Heart left ventricle (tissue), 16 donors: ENCODE results near the gene XIAP. TPM values are rescaled to one million over a fixed set of nuclear protein-coding genes. Genes with fewer than 3 reads are reported as not detected.
A peak's percentile ranks its signal among the peaks of the same experiment; 100 is the strongest.

ENCODE experiments used
- ATAC-seq, 4 donors: fragments of 200-7000 bp; cut with Tn5 transposase; one replicate each; pipeline ENCODE4 v1.9.1; 2020 to 2022; ENCODE audit warnings: moderate library complexity in 4 of 4, mild to moderate bottlenecking in 3 of 4, moderate number of reproducible peaks in 1 of 4
- DNase-seq, 5 donors: peaks; one replicate each; pipeline ENCODE4 v3.0.0-alpha.2; 2020
- H3K27ac ChIP-seq, 12 donors: fragments of 200-600 bp; sonication (generic) in 4 of 12; one replicate each; pipeline versions ENCODE4 v1.5.0 to v1.8.0; 2016 to 2022; ENCODE audit warnings: mild to moderate bottlenecking in 2 of 12
- H3K27me3 ChIP-seq, 9 donors: fragments of 200-600 bp; sonication (generic) in 2 of 9; one replicate each; pipeline versions ENCODE4 v1.5.1 to v1.8.0; 2016 to 2022; ENCODE audit warnings: mild to moderate bottlenecking in 3 of 9
- H3K36me3 ChIP-seq, 9 donors: fragments of 200-600 bp; sonication (generic) in 2 of 9; one replicate each; pipeline versions ENCODE4 v1.5.0 to v1.8.0; 2018 to 2022; ENCODE audit warnings: mild to moderate bottlenecking in 2 of 9
- H3K4me1 ChIP-seq, 12 donors: fragments of 200-600 bp; sonication (generic) in 4 of 12; one replicate each; pipeline versions ENCODE4 v1.5.0 to v1.8.0; 2016 to 2022; ENCODE audit warnings: mild to moderate bottlenecking in 3 of 12
- H3K4me3 ChIP-seq, 12 donors: fragments of 200-600 bp; sonication (generic) in 4 of 12; one replicate each; pipeline versions ENCODE4 v1.5.0 to v1.8.0; 2017 to 2022; ENCODE audit warnings: mild to moderate bottlenecking in 9 of 12, moderate library complexity in 4 of 12
- H3K9me3 ChIP-seq, 12 donors: fragments of 200-600 bp; sonication (generic) in 4 of 12; one replicate each; pipeline versions ENCODE4 v1.5.0 to v1.8.0; 2016 to 2022; ENCODE audit warnings: mild to moderate bottlenecking in 1 of 12
- POLR2A ChIP-seq, 2 donors: fragments of 450-650 bp; IDR thresholded peaks; one replicate each; pipeline ENCODE4 v1.6.1; 2017; ENCODE audit warnings: antibody characterized with exemption in 2 of 2, mild to moderate bottlenecking in 2 of 2, moderate library complexity in 2 of 2
- WGBS, 4 donors: extraction: QIAGEN DNeasy Blood & Tissue Kit in 2 of 4; methylation state at CpG; one replicate each; pipeline versions ENCODE4 v1.1.5 to v1.1.7; 2013 to 2018; 5-methylcytosine and 5-hydroxymethylcytosine counted together
- intact Hi-C, 10 donors: fragments of 100-400 bp; cut with DNase I; formaldehyde crosslinking; loops; one replicate each; pipeline versions ENCODE4 v1.11.1 to v1.14.2; 2022
- polyA plus RNA-seq, 2 donors: library from polyadenylated mRNA; stranded (reverse); fragments of 200-250 nt; gene quantifications; one replicate each; pipeline ENCODE4 v1.2.3, GENCODE V29; 2013
- total RNA-seq, 9 donors: library from RNA; depleted of rRNA in 2 of 9; stranded (reverse); fragments of >200 nt in 2 of 9; fragmentation: NEBNext Ultra II Directional in 3 of 9; extraction: Animal tissue kit (Norgen Biotek cat#: 25700) in 3 of 9; gene quantifications; one replicate each; pipeline versions ENCODE4 v1.1.0 to v1.2.4, GENCODE V29; 2016 to 2023
- TF ChIP-seq, protein P1 (sequence below), 12 donors: fragments of 200-600 bp; sonication (generic) in 4 of 12; IDR thresholded peaks; one replicate each; pipeline versions ENCODE4 v1.5.0 to v1.8.0; 2018 to 2022; ENCODE audit warnings: antibody characterized with exemption in 12 of 12, mild to moderate bottlenecking in 5 of 12
- donor health status: ischemic (EF 13 %, LVEDD 7.1; RV severe dilation, severe dysfunction).
- donor health status: healthy with polysubstance abuse.
- donor health status: DM: no; HTN: yes; CAD: no.
- donor health status: DM: no; HTN: no; CAD: no.
- donor health status: ischemic (EF 25% LVEDD 6.9; RV normal size, moderate dysfunction).
- donor health status: ischemic (EF 25% LVEDD 5.7; RV mildly dilated, moderate dysfunction).
- donor health status: healthy.
- donor health status: DM: yes; HTN: yes; CAD: no.
- donor health status: ischemic (EF 35%, LVEDD 5.7; RV mildly dilated, moderate dysfunction).
- donor health status: nonischemic (EF 11% LVEDD 7.7; RV severe dilation, severe dysfunction).
- donor health status: DM: yes; HTN: yes; CAD: no.
- donor health status: PGD.
- donor health status: ischemic (EF 29% LVEDD 5.4; RV normal size, mild dysfunction).
- donor health status: nonischemic (EF 23%, LVEDD 6.1; RV moderate dilation, normal function).

Gene XIAP
- total and polyA plus RNA-seq, 11 donors, result 6.8 to 44.3 (median 23.9) TPM

DNA sequence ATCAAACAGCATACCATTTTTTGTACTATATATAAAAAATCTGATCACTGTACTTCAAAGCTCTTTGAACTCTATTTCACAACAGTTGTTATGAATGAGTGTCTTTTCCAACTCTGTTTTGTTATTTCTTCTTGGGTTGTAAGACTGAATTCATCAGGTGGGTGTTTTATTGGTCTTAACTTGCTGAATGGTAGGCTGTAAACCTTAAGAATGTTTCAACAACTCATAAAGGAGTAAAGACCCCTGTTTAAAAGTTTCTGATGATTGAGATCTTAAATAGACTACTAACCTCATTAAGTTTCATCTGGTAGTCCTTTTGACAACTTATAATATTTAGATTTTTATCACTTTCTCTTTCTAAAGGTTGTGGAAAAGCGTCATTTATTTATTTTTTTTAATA lies 83.2 kb downstream of the XIAP start:
- DNase-seq (no peak), ATAC-seq (no peak)
- Histone ChIP-seq H3K36me3 (no peaks in the 10 kb centered on the region), H3K4me3 (no peak overlapping the region), H3K27me3 (no peaks in the 10 kb centered on the region), H3K9me3 (no peaks in the 10 kb centered on the region), H3K27ac (no peak overlapping the region), H3K4me1 (no peaks in the 10 kb centered on the region)
- TF ChIP-seq, protein P1, sequence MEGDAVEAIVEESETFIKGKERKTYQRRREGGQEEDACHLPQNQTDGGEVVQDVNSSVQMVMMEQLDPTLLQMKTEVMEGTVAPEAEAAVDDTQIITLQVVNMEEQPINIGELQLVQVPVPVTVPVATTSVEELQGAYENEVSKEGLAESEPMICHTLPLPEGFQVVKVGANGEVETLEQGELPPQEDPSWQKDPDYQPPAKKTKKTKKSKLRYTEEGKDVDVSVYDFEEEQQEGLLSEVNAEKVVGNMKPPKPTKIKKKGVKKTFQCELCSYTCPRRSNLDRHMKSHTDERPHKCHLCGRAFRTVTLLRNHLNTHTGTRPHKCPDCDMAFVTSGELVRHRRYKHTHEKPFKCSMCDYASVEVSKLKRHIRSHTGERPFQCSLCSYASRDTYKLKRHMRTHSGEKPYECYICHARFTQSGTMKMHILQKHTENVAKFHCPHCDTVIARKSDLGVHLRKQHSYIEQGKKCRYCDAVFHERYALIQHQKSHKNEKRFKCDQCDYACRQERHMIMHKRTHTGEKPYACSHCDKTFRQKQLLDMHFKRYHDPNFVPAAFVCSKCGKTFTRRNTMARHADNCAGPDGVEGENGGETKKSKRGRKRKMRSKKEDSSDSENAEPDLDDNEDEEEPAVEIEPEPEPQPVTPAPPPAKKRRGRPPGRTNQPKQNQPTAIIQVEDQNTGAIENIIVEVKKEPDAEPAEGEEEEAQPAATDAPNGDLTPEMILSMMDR (IDR thresholded peaks at IDR 0.05), result no peak
- TF ChIP-seq POLR2A (IDR thresholded peaks at IDR 0.05), result no peak
- 49 to 88% (median 70%) methylated on average over 1 of the region's 1 CpG for WGBS, 4 donors
- intact Hi-C loops, result no loop called here

DNA sequence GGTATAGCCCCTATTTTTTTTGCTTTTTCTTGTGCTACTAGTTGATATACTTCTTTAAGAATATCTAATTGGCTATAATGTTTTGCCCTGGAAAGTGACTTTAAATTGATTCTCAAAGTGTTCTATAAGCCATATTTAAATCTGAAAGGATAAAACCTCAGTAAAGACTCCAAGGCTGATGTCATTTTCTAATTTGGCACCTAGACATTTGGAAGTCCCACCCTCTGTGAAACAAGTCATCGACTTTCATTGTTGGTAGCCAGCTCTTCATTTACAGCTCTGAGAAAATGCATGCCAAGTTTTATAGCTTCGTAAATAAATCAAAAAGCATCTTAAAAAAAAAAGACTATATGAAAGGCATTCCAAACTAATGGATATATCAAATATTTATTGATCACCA lies 83.6 kb downstream of the XIAP start:
- no peaks in the 10 kb centered on the region for H3K27me3 ChIP-seq
- no peak for DNase-seq
- no peaks in the 10 kb centered on the region for H3K36me3 ChIP-seq
- H3K9me3 ChIP-seq, result no peaks in the 10 kb centered on the region
- intact Hi-C loops, result no loop called here
- 46 to 67% (median 60%) methylated on average over 2 of the region's 2 CpGs for WGBS, 4 donors
- H3K4me1 ChIP-seq, result no peaks in the 10 kb centered on the region
- H3K27ac ChIP-seq, result no peak overlapping the region
- TF ChIP-seq, protein P1 (IDR thresholded peaks at IDR 0.05), result no peak
- no peak for TF ChIP-seq POLR2A (IDR thresholded peaks at IDR 0.05)
- no peak overlapping the region for H3K4me3 ChIP-seq
- no peak for ATAC-seq

- Histone ChIP-seq H3K27ac (no peak overlapping the region), H3K4me3 (no peak overlapping the region), H3K4me1 (no peaks in the 10 kb centered on the region), H3K27me3 (no peaks in the 10 kb centered on the region), H3K36me3 (no peaks in the 10 kb centered on the region), H3K9me3 (no peaks in the 10 kb centered on the region)
- DNase-seq (no peak), ATAC-seq (no peak)
- WGBS, 4 donors, result 90 to 100% (median 97%) methylated on average over 2 of the region's 2 CpGs
- TF ChIP-seq POLR2A (IDR thresholded peaks at IDR 0.05), result no peak
- TF ChIP-seq, protein P1 (IDR thresholded peaks at IDR 0.05), result no peak
- intact Hi-C loops, result loop anchor here in 2 of 10 donors (10.0 kb wide), 1 partner anchor 115 kb away; no protein-coding TSS in a partner anchor
These were observed 90.0 kb downstream of the XIAP start for GRCh38 chrX:123949846-123950245.

GRCh38 chrX:123959281-123960063 lies 99.6 kb downstream of the XIAP start:
- no peaks in the 10 kb centered on the region for H3K27me3 ChIP-seq
- 1 to 33% (median 15%) methylated on average over 34 to 35 of the region's 35 CpGs for WGBS, 4 donors
- intact Hi-C loops, result loop anchor here in 7 of 10 donors (5.0 to 10.0 kb wide), 5 partner anchors 53 to 125 kb away; no protein-coding TSS in a partner anchor
- H3K4me1 ChIP-seq, result peaks cover 0 to 16% (median 5%) of the 10 kb centered on the region in 12 donors
- peak; percentile 32 to 73 (median 40) for DNase-seq
- peak overlapping the region; percentile 42 to 97 (median 76) for H3K4me3 ChIP-seq
- H3K9me3 ChIP-seq, result no peaks in the 10 kb centered on the region
- ATAC-seq, result peak in 3 of 4 donors; percentile 8 to 16 (median 13)
- no peaks in the 10 kb centered on the region for H3K36me3 ChIP-seq
- peak overlapping the region; percentile 83 to 100 (median 91) for H3K27ac ChIP-seq
- no peak for TF ChIP-seq POLR2A (IDR thresholded peaks at IDR 0.05)
- TF ChIP-seq, protein P1 (IDR thresholded peaks at IDR 0.05), result no peak
